ENCODE measurements around the gene AMN1. TPM values are rescaled to one million over a fixed set of nuclear protein-coding genes. Genes with fewer than 3 reads are reported as not detected.

AMN1 gene
- total and polyA plus RNA-seq, 2 of the 13 experiments (the other 11 are each of a cell fraction or from before 2014, with no cell fraction given): 7.5 to 26.5 TPM

DNA sequence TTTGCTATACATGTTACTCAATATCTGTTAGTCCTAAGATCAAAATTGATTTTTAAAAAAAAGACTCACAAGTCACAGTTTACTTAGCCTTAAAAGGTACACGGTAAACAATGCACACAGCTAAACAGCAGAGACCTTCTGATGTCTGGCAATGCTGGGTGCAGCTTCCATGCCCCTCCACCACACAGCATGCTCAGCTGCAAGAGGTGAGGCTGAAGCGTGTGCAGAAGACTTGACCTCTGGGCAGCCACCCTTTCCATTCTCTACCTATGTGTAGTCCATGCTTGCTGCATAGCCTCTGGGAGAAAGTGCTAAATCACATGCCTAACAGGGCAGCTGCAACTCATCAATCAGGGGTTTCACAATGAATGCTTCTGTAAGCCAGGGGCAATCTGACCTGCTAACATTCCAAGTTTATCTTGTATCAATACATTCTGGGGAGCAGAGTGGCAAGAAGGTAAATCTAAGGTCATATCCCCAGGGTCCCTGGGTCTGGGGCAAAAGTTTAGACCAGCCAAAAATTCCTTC lies 44.5 kb upstream of the AMN1 start (continued):
- TF ChIP-seq, protein P1, sequence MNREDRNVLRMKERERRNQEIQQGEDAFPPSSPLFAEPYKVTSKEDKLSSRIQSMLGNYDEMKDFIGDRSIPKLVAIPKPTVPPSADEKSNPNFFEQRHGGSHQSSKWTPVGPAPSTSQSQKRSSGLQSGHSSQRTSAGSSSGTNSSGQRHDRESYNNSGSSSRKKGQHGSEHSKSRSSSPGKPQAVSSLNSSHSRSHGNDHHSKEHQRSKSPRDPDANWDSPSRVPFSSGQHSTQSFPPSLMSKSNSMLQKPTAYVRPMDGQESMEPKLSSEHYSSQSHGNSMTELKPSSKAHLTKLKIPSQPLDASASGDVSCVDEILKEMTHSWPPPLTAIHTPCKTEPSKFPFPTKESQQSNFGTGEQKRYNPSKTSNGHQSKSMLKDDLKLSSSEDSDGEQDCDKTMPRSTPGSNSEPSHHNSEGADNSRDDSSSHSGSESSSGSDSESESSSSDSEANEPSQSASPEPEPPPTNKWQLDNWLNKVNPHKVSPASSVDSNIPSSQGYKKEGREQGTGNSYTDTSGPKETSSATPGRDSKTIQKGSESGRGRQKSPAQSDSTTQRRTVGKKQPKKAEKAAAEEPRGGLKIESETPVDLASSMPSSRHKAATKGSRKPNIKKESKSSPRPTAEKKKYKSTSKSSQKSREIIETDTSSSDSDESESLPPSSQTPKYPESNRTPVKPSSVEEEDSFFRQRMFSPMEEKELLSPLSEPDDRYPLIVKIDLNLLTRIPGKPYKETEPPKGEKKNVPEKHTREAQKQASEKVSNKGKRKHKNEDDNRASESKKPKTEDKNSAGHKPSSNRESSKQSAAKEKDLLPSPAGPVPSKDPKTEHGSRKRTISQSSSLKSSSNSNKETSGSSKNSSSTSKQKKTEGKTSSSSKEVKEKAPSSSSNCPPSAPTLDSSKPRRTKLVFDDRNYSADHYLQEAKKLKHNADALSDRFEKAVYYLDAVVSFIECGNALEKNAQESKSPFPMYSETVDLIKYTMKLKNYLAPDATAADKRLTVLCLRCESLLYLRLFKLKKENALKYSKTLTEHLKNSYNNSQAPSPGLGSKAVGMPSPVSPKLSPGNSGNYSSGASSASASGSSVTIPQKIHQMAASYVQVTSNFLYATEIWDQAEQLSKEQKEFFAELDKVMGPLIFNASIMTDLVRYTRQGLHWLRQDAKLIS (CRISPR knock-in tag; IDR thresholded peaks at IDR 0.05): no peak
- no peak for TF ChIP-seq PAWR (CRISPR knock-in tag; IDR thresholded peaks at IDR 0.05; ENCODE audit: borderline replicate concordance)
- TF ChIP-seq ZSCAN29 (CRISPR knock-in tag; conservative IDR thresholded peaks at IDR 0.05): no peak
- 0 out of 2 replicates have a peak, but pooled peaks have one; percentile 41 for TF ChIP-seq ZNF761 (CRISPR knock-in tag; conservative IDR thresholded peaks at IDR 0.05)
- TF ChIP-seq ZKSCAN8 (CRISPR knock-in tag; IDR thresholded peaks at IDR 0.05; ENCODE audit: borderline replicate concordance): peak; percentile 42; the same call in 1 of the 2 replicates
- TF ChIP-seq, protein P2, sequence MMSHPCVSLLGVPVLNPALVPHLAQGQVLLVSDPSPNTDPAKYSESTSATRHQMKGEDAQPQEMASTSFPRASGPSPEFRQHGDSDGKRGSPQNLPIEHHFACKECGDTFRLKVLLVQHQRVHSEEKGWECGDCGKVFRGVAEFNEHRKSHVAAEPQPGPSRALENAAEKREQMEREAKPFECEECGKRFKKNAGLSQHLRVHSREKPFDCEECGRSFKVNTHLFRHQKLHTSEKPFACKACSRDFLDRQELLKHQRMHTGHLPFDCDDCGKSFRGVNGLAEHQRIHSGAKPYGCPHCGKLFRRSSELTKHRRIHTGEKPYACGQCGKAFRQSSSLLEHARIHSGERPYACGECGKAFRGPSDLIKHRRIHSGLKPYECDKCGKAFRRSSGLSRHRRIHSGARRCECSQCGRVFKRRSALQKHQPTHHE (CRISPR knock-in tag; IDR thresholded peaks at IDR 0.05; ENCODE audit: borderline replicate concordance): no peak
- TF ChIP-seq ZNF672 (CRISPR knock-in tag; IDR thresholded peaks at IDR 0.05): no peak
- TF ChIP-seq HMG20A (CRISPR knock-in tag; IDR thresholded peaks at IDR 0.05; ENCODE audit: borderline replicate concordance): peak; percentile 85
- TF ChIP-seq, protein P3, sequence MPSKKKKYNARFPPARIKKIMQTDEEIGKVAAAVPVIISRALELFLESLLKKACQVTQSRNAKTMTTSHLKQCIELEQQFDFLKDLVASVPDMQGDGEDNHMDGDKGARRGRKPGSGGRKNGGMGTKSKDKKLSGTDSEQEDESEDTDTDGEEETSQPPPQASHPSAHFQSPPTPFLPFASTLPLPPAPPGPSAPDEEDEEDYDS (CRISPR knock-in tag; IDR thresholded peaks at IDR 0.05): 0 out of 2 replicates have a peak, but pooled peaks have one; percentile 43
- TF ChIP-seq MTA1 (CRISPR knock-in tag; IDR thresholded peaks at IDR 0.05; ENCODE audit: borderline replicate concordance): peak; percentile 90; the same call in 1 of the 2 replicates
- TF ChIP-seq NONO (IDR thresholded peaks at IDR 0.05): no peak
- peak; percentile 82 for TF ChIP-seq NONO (CRISPR knock-in tag; conservative IDR thresholded peaks at IDR 0.05)
- TF ChIP-seq ZBTB7A (CRISPR knock-in tag; IDR thresholded peaks at IDR 0.05): peak; percentile 47; the same call in 1 of the 2 replicates
- TF ChIP-seq, protein P4, sequence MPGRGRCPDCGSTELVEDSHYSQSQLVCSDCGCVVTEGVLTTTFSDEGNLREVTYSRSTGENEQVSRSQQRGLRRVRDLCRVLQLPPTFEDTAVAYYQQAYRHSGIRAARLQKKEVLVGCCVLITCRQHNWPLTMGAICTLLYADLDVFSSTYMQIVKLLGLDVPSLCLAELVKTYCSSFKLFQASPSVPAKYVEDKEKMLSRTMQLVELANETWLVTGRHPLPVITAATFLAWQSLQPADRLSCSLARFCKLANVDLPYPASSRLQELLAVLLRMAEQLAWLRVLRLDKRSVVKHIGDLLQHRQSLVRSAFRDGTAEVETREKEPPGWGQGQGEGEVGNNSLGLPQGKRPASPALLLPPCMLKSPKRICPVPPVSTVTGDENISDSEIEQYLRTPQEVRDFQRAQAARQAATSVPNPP (CRISPR knock-in tag; IDR thresholded peaks at IDR 0.05): 0 out of 2 replicates have a peak, but pooled peaks have one; percentile 96
- TF ChIP-seq CREM (IDR thresholded peaks at IDR 0.05): peak; percentile 87
- TF ChIP-seq CREM (CRISPR knock-in tag; IDR thresholded peaks at IDR 0.05): no peak
- no peak for TF ChIP-seq ZNF33A (CRISPR knock-in tag; IDR thresholded peaks at IDR 0.05; ENCODE audit: borderline replicate concordance)
- peak; percentile 43 for TF ChIP-seq CEBPG (CRISPR knock-in tag; IDR thresholded peaks at IDR 0.05)
- 0 out of 2 replicates have a peak, but pooled peaks have one; percentile 39 for TF ChIP-seq ZNF713 (CRISPR knock-in tag; IDR thresholded peaks at IDR 0.05)
- TF ChIP-seq U2AF2 (IDR thresholded peaks at IDR 0.05; ENCODE audit: low read depth, low read length): no peak
- TF ChIP-seq, protein P5, sequence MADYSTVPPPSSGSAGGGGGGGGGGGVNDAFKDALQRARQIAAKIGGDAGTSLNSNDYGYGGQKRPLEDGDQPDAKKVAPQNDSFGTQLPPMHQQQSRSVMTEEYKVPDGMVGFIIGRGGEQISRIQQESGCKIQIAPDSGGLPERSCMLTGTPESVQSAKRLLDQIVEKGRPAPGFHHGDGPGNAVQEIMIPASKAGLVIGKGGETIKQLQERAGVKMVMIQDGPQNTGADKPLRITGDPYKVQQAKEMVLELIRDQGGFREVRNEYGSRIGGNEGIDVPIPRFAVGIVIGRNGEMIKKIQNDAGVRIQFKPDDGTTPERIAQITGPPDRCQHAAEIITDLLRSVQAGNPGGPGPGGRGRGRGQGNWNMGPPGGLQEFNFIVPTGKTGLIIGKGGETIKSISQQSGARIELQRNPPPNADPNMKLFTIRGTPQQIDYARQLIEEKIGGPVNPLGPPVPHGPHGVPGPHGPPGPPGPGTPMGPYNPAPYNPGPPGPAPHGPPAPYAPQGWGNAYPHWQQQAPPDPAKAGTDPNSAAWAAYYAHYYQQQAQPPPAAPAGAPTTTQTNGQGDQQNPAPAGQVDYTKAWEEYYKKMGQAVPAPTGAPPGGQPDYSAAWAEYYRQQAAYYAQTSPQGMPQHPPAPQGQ (CRISPR knock-in tag; IDR thresholded peaks at IDR 0.05; ENCODE audit: borderline replicate concordance): no peak

Measured in HepG2 (cell line).